Measurements from ENCODE around the gene MXD3. TPM values are rescaled to one million over a fixed set of nuclear protein-coding genes. Genes with fewer than 3 reads are reported as not detected.

MXD3 gene
- total and polyA plus RNA-seq, 10 of the 15 experiments (the other 5 are each of a cell fraction or from before 2014, with no cell fraction given) = 0.24 to 29.8 (median 13.5) TPM

- intact Hi-C loops (cut with micrococcal nuclease; ENCODE audit: unreplicated experiment) = loop anchor here (5.0 kb wide), 2 partner anchors 49 to 189 kb away; no protein-coding TSS in a partner anchor
- 86% methylated on average over 15 of the region's 15 CpGs for WGBS (ENCODE audit: insufficient coverage, insufficient replicate concordance, low lambda C conversion rate, missing lambda C conversion rate)
- no peaks in the 10 kb centered on the region for H3K27me3 ChIP-seq (replicated peaks in 1 of 2; ENCODE audit: control insufficient read depth in 2 of 2, insufficient read depth in 2 of 2, low read length in 1 of 2)
- H3K9me3 ChIP-seq (replicated peaks; ENCODE audit: control insufficient read depth, insufficient read depth, low read length) = no peaks in the 10 kb centered on the region
- H3K4me1 ChIP-seq (ENCODE audit: control insufficient read depth, insufficient read depth, low read length) = peaks cover 20% of the 10 kb centered on the region
- H3K4me2 ChIP-seq (ENCODE audit: control insufficient read depth, insufficient read depth) = peak overlapping the region; percentile 19; the same call in 1 of the 2 replicates
- DNase-seq (ENCODE audit: low read depth, low spot score) = no peak
- ATAC-seq = no peak
- no peak for FAIRE-seq
- H3K79me2 ChIP-seq (ENCODE audit: control insufficient read depth, insufficient read depth, low read length) = peaks cover 4% of the 10 kb centered on the region
- no peak overlapping the region for H3K4me3 ChIP-seq
- H3K27ac ChIP-seq (ENCODE audit: control insufficient read depth, insufficient read depth) = no peak overlapping the region
- BruUV-seq (replicated peaks) = no TSS peak
- ChIA-PET RAD21 (ENCODE audit: unreplicated experiment) (interaction anchor here (1.0 to 2.3 kb wide), 6 partner anchors 10 to 144 kb away, joined by 3 to 12 read pairs (median 4); partner anchors contain the start of genes PRELID1 and RAB24), CTCF (interaction anchor here (0.6 to 3.5 kb wide), 14 partner anchors 12 to 201 kb away, joined by 3 to 13 read pairs (median 5); partner anchors contain the start of gene GRK6), POLR2A (interaction anchor here (0.9 to 2.3 kb wide), 3 partner anchors 112 to 141 kb away, joined by 3 to 7 read pairs (median 4); no protein-coding TSS in a partner anchor), SMC1A (ENCODE audit: uncharacterized antibody, unreplicated experiment) (interaction anchor here (1.5 to 4.9 kb wide), 3 partner anchors 42 to 76 kb away, joined by 3 to 26 read pairs (median 5); no protein-coding TSS in a partner anchor)
- no peak overlapping the region for H2AFZ ChIP-seq (ENCODE audit: control insufficient read depth, low read depth, low read length)
- in situ Hi-C loops (cut with MboI) = no loop called here
- no peak for TF ChIP-seq RUNX3 (IDR thresholded peaks at IDR 0.05; ENCODE audit: low read length)
- no peaks in the 10 kb centered on the region for H4K20me1 ChIP-seq (ENCODE audit: control insufficient read depth, insufficient read depth)
- peaks cover 0 to 2% of the 10 kb centered on the region in 2 experiments; a peak in 3 of 4 replicates for H3K36me3 ChIP-seq (ENCODE audit: control insufficient read depth in 2 of 2, insufficient read depth in 2 of 2, low read length in 1 of 2)
- no peak overlapping the region for H3K9ac ChIP-seq (ENCODE audit: control insufficient read depth, insufficient read depth, low read length)
Measured at GRCh38 chr5:177313561-177314259, 2.0 kb upstream of the MXD3 start.

- intact Hi-C loops (cut with micrococcal nuclease; ENCODE audit: unreplicated experiment) = loop anchor here (5.0 kb wide), 2 partner anchors 50 to 190 kb away; no protein-coding TSS in a partner anchor
- under 1% methylated on average over 19 of the region's 19 CpGs for WGBS (ENCODE audit: insufficient coverage, insufficient replicate concordance, low lambda C conversion rate, missing lambda C conversion rate)
- no peaks in the 10 kb centered on the region for H3K9me3 ChIP-seq (replicated peaks; ENCODE audit: control insufficient read depth, insufficient read depth, low read length)
- peak overlapping the region; percentile 93 for H3K4me3 ChIP-seq
- no peaks in the 10 kb centered on the region for H3K27me3 ChIP-seq (replicated peaks in 1 of 2; ENCODE audit: control insufficient read depth in 2 of 2, insufficient read depth in 2 of 2, low read length in 1 of 2)
- in situ Hi-C loops (cut with MboI) = no loop called here
- ChIA-PET POLR2A (interaction anchor here (0.6 to 2.3 kb wide), 10 partner anchors 9 to 280 kb away, joined by 3 to 7 read pairs (median 4); partner anchors contain the start of genes DOK3, PRELID1, RAB24 and RGS14), RAD21 (ENCODE audit: unreplicated experiment) (interaction anchor here (0.9 to 2.3 kb wide), 12 partner anchors 11 to 666 kb away, joined by 3 to 12 read pairs (median 3); partner anchors contain the start of genes LMAN2 and TSPAN17), SMC1A (ENCODE audit: uncharacterized antibody, unreplicated experiment) (interaction anchor here (1.1 to 4.9 kb wide), 4 partner anchors 39 to 77 kb away, joined by 3 to 26 read pairs (median 4); no protein-coding TSS in a partner anchor), CTCF (interaction anchor here (0.7 to 3.5 kb wide), 21 partner anchors 11 to 241 kb away, joined by 3 to 13 read pairs (median 5); no protein-coding TSS in a partner anchor)
- H3K4me1 ChIP-seq (ENCODE audit: control insufficient read depth, insufficient read depth, low read length) = peaks cover 17% of the 10 kb centered on the region
- H3K4me2 ChIP-seq (ENCODE audit: control insufficient read depth, insufficient read depth) = peak overlapping the region; percentile 96
- TSS peak; percentile 85 for BruUV-seq (replicated peaks)
- H3K9ac ChIP-seq (ENCODE audit: control insufficient read depth, insufficient read depth, low read length) = peak overlapping the region; percentile 89
- H3K79me2 ChIP-seq (ENCODE audit: control insufficient read depth, insufficient read depth, low read length) = peaks cover 4% of the 10 kb centered on the region
- H3K27ac ChIP-seq (ENCODE audit: control insufficient read depth, insufficient read depth) = peak overlapping the region; percentile 92
- ATAC-seq = peak; percentile 52
- peaks cover 0 to 2% of the 10 kb centered on the region in 2 experiments; a peak in 3 of 4 replicates for H3K36me3 ChIP-seq (ENCODE audit: control insufficient read depth in 2 of 2, insufficient read depth in 2 of 2, low read length in 1 of 2)
- no peak for FAIRE-seq
- no peak for DNase-seq (ENCODE audit: low read depth, low spot score)
- peak overlapping the region; percentile 66; the same call in 1 of the 2 replicates for H2AFZ ChIP-seq (ENCODE audit: control insufficient read depth, low read depth, low read length)
- H4K20me1 ChIP-seq (ENCODE audit: control insufficient read depth, insufficient read depth) = no peaks in the 10 kb centered on the region
- TF ChIP-seq CTCF (IDR thresholded peaks at IDR 0.05 in 2 of 3, conservative IDR thresholded peaks at IDR 0.05 in 1 of 3; ENCODE audit: control insufficient read depth in 2 of 3, extremely low read depth in 1 of 3, insufficient read depth in 1 of 3, low read depth in 3 of 3, low read length in 3 of 3) (peak; percentile 16 to 41 (median 23); a peak in 4 of 6 replicates), CREM (IDR thresholded peaks at IDR 0.05; ENCODE audit: low read depth) (no peak), KAT2A (conservative IDR thresholded peaks at IDR 0.05; ENCODE audit: control insufficient read depth, low read depth, low read length) (no peak), POLR2AphosphoS2 (IDR thresholded peaks at IDR 0.05; ENCODE audit: low read depth, low read length) (no peak), JUND (IDR thresholded peaks at IDR 0.05; ENCODE audit: low read depth, low read length) (no peak), POU2F2 (IDR thresholded peaks at IDR 0.05; ENCODE audit: borderline replicate concordance, low read depth, low read length) (no peak), ELK1 (IDR thresholded peaks at IDR 0.05; ENCODE audit: low read depth, low read length) (no peak), BHLHE40 (IDR thresholded peaks at IDR 0.05; ENCODE audit: borderline replicate concordance in 1 of 2, low read depth in 2 of 2, low read length in 1 of 2) (no peak; a peak in 1 of 4 replicates), CBFB (IDR thresholded peaks at IDR 0.05; ENCODE audit: low read depth) (no peak)
Measured at GRCh38 chr5:177312649-177313181, 1.0 kb upstream of the MXD3 start.

All from GM12878 (cell line).